GM23338 (cell line): Measurements from ENCODE around the gene ITGA7. TPM values are rescaled to one million over a fixed set of nuclear protein-coding genes. Genes with fewer than 3 reads are reported as not detected.
A peak's percentile ranks its signal among the peaks of the same experiment; 100 is the strongest.

Experiments
- ATAC-seq: fragments of 200-7000 bp; cut with Tn5 transposase; 3 replicates; pipeline ENCODE4 v1.9.1; 2020
- DNase-seq: peaks from one replicate; pipeline ENCODE4 v3.0.0-alpha.2; 2015; ENCODE audit warnings: low spot score
- H2AFZ ChIP-seq: fragments of 200-600 bp; sonication (generic); 2 replicates; pipeline ENCODE4 v1.8.0; 2016; ENCODE audit warnings: antibody characterized with exemption, mild to moderate bottlenecking, moderate library complexity
- H3F3A ChIP-seq: fragments of 200-600 bp; sonication (generic); replicated peaks from 2 replicates; pipeline ENCODE4 v1.8.0; 2017; ENCODE audit warnings: antibody characterized with exemption, mixed run types, low read depth
- H3K27ac ChIP-seq: fragments of 200-600 bp; sonication (generic); 2 replicates; pipeline ENCODE4 v1.6.1; 2016; ENCODE audit warnings: low read depth
- H3K27me3 ChIP-seq: fragments of 200-600 bp; sonication (generic); 2 replicates; pipeline ENCODE4 v1.8.0; 2016; ENCODE audit warnings: mild to moderate bottlenecking, mixed run types, moderate library complexity; ENCODE audit not compliant: insufficient read depth
- H3K36me3 ChIP-seq: fragments of 200-600 bp; sonication (generic); 2 replicates; pipeline ENCODE4 v1.8.0; 2016; ENCODE audit warnings: mild to moderate bottlenecking; ENCODE audit not compliant: insufficient read depth
- H3K4me1 ChIP-seq: fragments of 200-600 bp; sonication (generic); 2 replicates; pipeline ENCODE4 v1.8.0; 2016; ENCODE audit warnings: mild to moderate bottlenecking, moderate library complexity; ENCODE audit not compliant: insufficient read depth
- H3K4me2 ChIP-seq: fragments of 200-600 bp; sonication (generic); 2 replicates; pipeline ENCODE4 v1.7.1; 2017; ENCODE audit warnings: mixed run types
- H3K4me3 ChIP-seq: fragments of 200-600 bp; sonication (generic); 2 replicates; pipeline ENCODE4 v1.6.1; 2016; ENCODE audit warnings: mixed run types
- H3K79me2 ChIP-seq: fragments of 200-600 bp; sonication (generic); replicated peaks from 2 replicates; pipeline ENCODE4 v1.8.0; 2017; ENCODE audit warnings: mild to moderate bottlenecking; ENCODE audit not compliant: insufficient read depth
- H3K9me2 ChIP-seq: fragments of 200-600 bp; sonication (generic); 2 replicates; pipeline ENCODE4 v1.8.0; 2017; ENCODE audit not compliant: insufficient read depth
- H4K20me1 ChIP-seq: fragments of 200-600 bp; sonication (generic); replicated peaks from 2 replicates; pipeline ENCODE4 v1.8.0; 2017; ENCODE audit warnings: mild to moderate bottlenecking; ENCODE audit not compliant: insufficient read depth
- H3K27ac Mint-ChIP-seq: 2 replicates; pipeline ENCODE4 v1.8.0; 2020; ENCODE audit warnings: inconsistent platforms, mild to moderate bottlenecking, moderate library complexity, mixed read lengths
- H3K27me3 Mint-ChIP-seq: 3 replicates; pipeline ENCODE4 v1.8.0; 2022; ENCODE audit warnings: low read depth, mild to moderate bottlenecking, moderate library complexity, mixed read lengths, inconsistent platforms; ENCODE audit not compliant: insufficient read depth, poor library complexity
- H3K36me3 Mint-ChIP-seq: 3 replicates; pipeline ENCODE4 v1.8.0; 2021; ENCODE audit warnings: low read depth, mild to moderate bottlenecking, inconsistent platforms, moderate library complexity, mixed read lengths
- H3K4me1 Mint-ChIP-seq: 3 replicates; pipeline ENCODE4 v1.8.0; 2020; ENCODE audit warnings: mild to moderate bottlenecking, inconsistent platforms, mixed read lengths
- H3K4me3 Mint-ChIP-seq: 3 replicates; pipeline ENCODE4 v1.8.0; 2021; ENCODE audit warnings: moderate library complexity, mild to moderate bottlenecking, inconsistent platforms, mixed read lengths
- H3K9me3 Mint-ChIP-seq: 3 replicates; pipeline ENCODE4 v1.8.0; 2020; ENCODE audit warnings: moderate library complexity, mild to moderate bottlenecking, inconsistent platforms, mixed read lengths
- CTCF ChIP-seq, 2 experiments: fragments of 200-600 bp in 1 of 2; sonication (generic) in 1 of 2; conservative IDR thresholded peaks; 2 replicates each; pipeline versions ENCODE4 v1.5.1 to v1.6.1; 2016 to 2017; ENCODE audit warnings: antibody characterized with exemption in 2 of 2, low read depth in 2 of 2, mild to moderate bottlenecking in 2 of 2, moderate library complexity in 1 of 2
- ETS1 ChIP-seq: IDR thresholded peaks from 2 replicates; pipeline ENCODE4 v1.6.1; 2016; ENCODE audit warnings: antibody characterized with exemption
- EZH2 ChIP-seq: fragments of 200-600 bp; sonication (generic); IDR thresholded peaks from one replicate; pipeline ENCODE4 v1.8.0; 2017; ENCODE audit warnings: antibody characterized with exemption, mild to moderate bottlenecking, low read depth; ENCODE audit not compliant: unreplicated experiment
- JUNB ChIP-seq: IDR thresholded peaks from one replicate; pipeline ENCODE4 v1.6.1; 2016; ENCODE audit warnings: antibody characterized with exemption; ENCODE audit not compliant: unreplicated experiment
- REST ChIP-seq: IDR thresholded peaks from one replicate; pipeline ENCODE4 v1.6.1; 2018; ENCODE audit warnings: antibody characterized with exemption; ENCODE audit not compliant: unreplicated experiment
- polyA plus RNA-seq: library from polyadenylated mRNA; unstranded; fragments of >200 nt; fragmentation: Nextera tagmentation; extraction: Ambion mirVana; gene quantifications from 2 replicates; pipeline ENCODE4 v1.2.1, GENCODE V29; 2016
- total RNA-seq: library from RNA; depleted of rRNA; stranded (reverse); fragments of >200 nt; shearing (Covaris generic); gene quantifications from 2 replicates; pipeline ENCODE4 v1.2.3, GENCODE V29; 2014

Gene ITGA7
- total and polyA plus RNA-seq, 2 experiments from 2014 or later, result 20.0 to 49.1 TPM

- TF ChIP-seq REST (peak; percentile 14), ETS1 (no peak), CTCF (conservative IDR thresholded peaks at IDR 0.05; ENCODE audit: low read depth in 2 of 2) (peak in 1 of 2 experiments; percentile 21; a peak in 1 of 4 replicates)
These were observed 37.9 kb upstream of the ITGA7 start (continued) for GRCh38 chr12:55745361-55746173.

DNA sequence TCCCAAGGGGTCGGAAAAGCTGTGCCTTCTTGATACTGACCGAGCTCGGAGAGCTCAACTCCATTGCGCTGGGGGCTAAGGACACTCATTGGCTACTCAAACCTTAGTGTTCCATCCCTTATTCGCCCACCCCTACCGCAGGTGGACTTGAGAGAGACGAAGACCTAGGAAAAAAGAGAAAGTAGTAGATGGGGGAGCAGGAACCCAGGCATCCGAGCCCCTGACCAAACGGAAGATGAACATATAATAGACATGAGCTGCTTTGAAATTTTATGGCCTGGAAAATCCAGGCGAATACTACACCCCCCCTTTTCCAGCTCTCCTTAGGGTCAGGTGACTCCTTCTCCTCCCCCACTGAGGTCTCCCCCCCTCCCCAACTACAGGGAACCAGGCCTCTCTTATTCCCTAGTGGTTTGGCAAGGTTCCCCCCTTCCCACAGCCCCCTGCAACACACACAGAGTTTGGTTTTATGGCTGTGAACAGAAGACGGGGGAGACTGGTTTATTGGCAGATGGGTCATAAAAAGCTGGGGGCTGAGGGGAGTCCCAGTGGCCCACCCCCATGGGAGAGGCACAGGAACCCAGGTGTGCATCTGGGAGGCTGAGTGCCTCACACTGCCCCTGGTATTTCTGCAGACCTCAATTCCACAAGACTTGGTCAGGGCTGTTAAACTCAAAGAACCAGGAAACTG lies 36.8 kb upstream of the ITGA7 start:
- H3K36me3 Mint-ChIP-seq, result peaks cover 28% of the 10 kb centered on the region
- peaks cover 53% of the 10 kb centered on the region for H3K4me1 Mint-ChIP-seq
- DNase-seq, result no peak
- peaks cover 18% of the 10 kb centered on the region; the same call in 1 of the 2 replicates for H4K20me1 ChIP-seq
- peak overlapping the region; percentile 90 for H3K27ac Mint-ChIP-seq
- H2AFZ ChIP-seq, result no peak overlapping the region
- peak overlapping the region; percentile 99 for H3K27ac ChIP-seq
- TF ChIP-seq EZH2 (no peak), REST (no peak), JUNB (no peak)
- ATAC-seq, result no peak
- no peaks in the 10 kb centered on the region; the same call in 2 of the 3 replicates for H3K9me3 Mint-ChIP-seq
- peak overlapping the region; percentile 94 for H3K4me3 Mint-ChIP-seq
- H3K9me2 ChIP-seq, result 0 out of 2 replicates have a peak, but pooled peaks cover 4% of the 10 kb centered on the region
- peak overlapping the region; percentile 95 for H3K4me3 ChIP-seq
- peaks cover 47% of the 10 kb centered on the region for H3K79me2 ChIP-seq
- H3F3A ChIP-seq, result peaks cover 21% of the 10 kb centered on the region
- peaks cover 14% of the 10 kb centered on the region for H3K27me3 Mint-ChIP-seq
- peak overlapping the region; percentile 85 for H3K4me2 ChIP-seq
- H3K27me3 ChIP-seq, result no peaks in the 10 kb centered on the region
- peaks cover 43% of the 10 kb centered on the region for H3K4me1 ChIP-seq
- peaks cover 11% of the 10 kb centered on the region; the same call in 1 of the 2 replicates for H3K36me3 ChIP-seq
